ENCODE data around the gene SLC7A8.

- TF ChIP-seq CTCF (IDR thresholded peaks at IDR 0.05) (no peak), POLR2AphosphoS5 (IDR thresholded peaks at IDR 0.05) (no peak)
Observed at GRCh38 chr14:23175823-23176222, 7.6 kb downstream of the SLC7A8 start.
